Transverse colon (tissue), 4 donors: ENCODE data around the gene SSH2.

Source experiments
- CTCF ChIP-seq, 5 experiments: fragments of 200-600 bp in 3 of 5; fragments of 450-650 bp in 2 of 5; sonication (generic) in 3 of 5; IDR thresholded peaks; 1 replicate in 2 of 5; 2 replicates in 3 of 5; pipeline ENCODE4 v1.5.1; 2016 to 2017; ENCODE audit warnings: antibody characterized with exemption in 5 of 5, inconsistent platforms in 3 of 5, mild to moderate bottlenecking in 2 of 5, moderate library complexity in 1 of 5
- EP300 ChIP-seq: sonication (generic); formaldehyde crosslinking; IDR thresholded peaks from one replicate; pipeline ENCODE4 v1.6.1; 2017; ENCODE audit warnings: antibody characterized with exemption, low read depth
- POLR2A ChIP-seq: fragments of 450-650 bp; IDR thresholded peaks from one replicate; pipeline ENCODE4 v1.6.1; 2016; ENCODE audit warnings: antibody characterized with exemption, mild to moderate bottlenecking, moderate library complexity
- POLR2AphosphoS5 ChIP-seq, 3 donors: sonication (generic); formaldehyde crosslinking; IDR thresholded peaks; one replicate each; pipeline ENCODE4 v1.6.1; 2016; ENCODE audit warnings: antibody characterized with exemption in 3 of 3

DNA sequence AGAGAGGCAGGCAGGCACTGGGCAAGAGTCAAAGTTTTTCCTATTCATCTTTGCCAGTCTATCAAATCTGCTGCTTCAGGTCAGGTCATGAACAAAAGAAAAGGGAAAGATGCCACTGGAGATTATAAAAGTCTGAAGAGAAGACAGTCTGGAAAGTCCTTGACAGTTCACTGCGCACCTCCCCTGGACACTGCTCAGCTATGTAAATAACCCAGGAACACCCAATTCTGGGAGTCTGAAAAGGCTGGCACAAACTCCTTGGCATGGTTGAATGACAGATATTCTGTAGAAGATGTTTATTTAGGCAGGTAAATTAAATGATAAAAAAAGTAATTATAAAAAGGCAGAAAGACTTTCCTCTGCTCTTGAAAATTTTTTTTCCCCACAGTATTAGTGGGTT is 302.1 kb downstream of the SSH2 start:
- TF ChIP-seq POLR2AphosphoS5 (IDR thresholded peaks at IDR 0.05) (no peak), CTCF (IDR thresholded peaks at IDR 0.05) (no peak), POLR2A (no peak), EP300 (no peak)
